Progenitor cell of endocrine pancreas (in vitro differentiated cells): ENCODE results near the gene PACS1. TPM values are rescaled to one million over a fixed set of nuclear protein-coding genes. Genes with fewer than 3 reads are reported as not detected.

Experiments
- DNase-seq: peaks from one replicate; pipeline ENCODE4 v3.0.0; 2021; ENCODE audit warnings: low spot score; ENCODE audit not compliant: unreplicated experiment
- H3K27ac Mint-ChIP-seq: 2 replicates; pipeline ENCODE4 v1.8.0; 2021; ENCODE audit warnings: mild to moderate bottlenecking, moderate library complexity, mixed read lengths
- H3K27me3 Mint-ChIP-seq: 2 replicates; pipeline ENCODE4 v1.8.0; 2021; ENCODE audit warnings: mixed read lengths
- H3K36me3 Mint-ChIP-seq: 2 replicates; pipeline ENCODE4 v1.8.0; 2022; ENCODE audit warnings: mixed read lengths; ENCODE audit not compliant: insufficient read depth
- H3K4me1 Mint-ChIP-seq: 2 replicates; pipeline ENCODE4 v1.8.0; 2021; ENCODE audit warnings: low read depth, mixed read lengths
- H3K4me3 Mint-ChIP-seq: 2 replicates; pipeline ENCODE4 v1.8.0; 2021; ENCODE audit warnings: low read depth, mild to moderate bottlenecking, moderate library complexity, mixed read lengths
- H3K9me3 Mint-ChIP-seq: 2 replicates; pipeline ENCODE4 v1.8.0; 2021; ENCODE audit warnings: low read depth, mixed read lengths
- total RNA-seq: library from RNA; stranded (reverse); gene quantifications from 2 replicates; pipeline ENCODE4 v1.2.1, GENCODE V29; 2021
- TF ChIP-seq, protein P1 (sequence below): fragments of 200-600 bp; sonication (generic); IDR thresholded peaks from one replicate; pipeline ENCODE4 v1.5.0; 2021; ENCODE audit warnings: antibody characterized with exemption, mild to moderate bottlenecking; ENCODE audit not compliant: unreplicated experiment

The PACS1 gene
- total RNA-seq, 1 donor from 2014 or later = 72.3 TPM

DNA sequence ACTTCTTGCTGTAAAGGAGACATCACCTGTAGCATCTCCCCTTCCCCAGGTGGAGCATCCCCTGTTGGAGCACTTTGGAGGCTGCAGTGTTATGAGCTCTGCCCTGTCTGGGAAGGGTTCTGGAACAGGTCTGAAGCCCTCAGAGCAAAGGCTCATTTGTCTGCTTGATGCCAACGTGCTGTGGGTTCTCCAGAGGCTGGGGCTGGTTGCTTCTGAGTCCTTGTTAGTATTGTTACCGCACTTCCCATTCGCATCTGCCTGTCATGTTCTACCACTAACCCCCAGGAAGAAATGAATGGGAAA, 73.1 kb downstream of the PACS1 start:
- Mint-ChIP-seq H3K27ac (peak overlapping the region; percentile 53), H3K4me3 (no peak overlapping the region), H3K27me3 (no peaks in the 10 kb centered on the region), H3K36me3 (peaks cover 8% of the 10 kb centered on the region), H3K4me1 (peaks cover 37% of the 10 kb centered on the region), H3K9me3 (peaks cover 7% of the 10 kb centered on the region)
- no peak for DNase-seq
- TF ChIP-seq, protein P1, sequence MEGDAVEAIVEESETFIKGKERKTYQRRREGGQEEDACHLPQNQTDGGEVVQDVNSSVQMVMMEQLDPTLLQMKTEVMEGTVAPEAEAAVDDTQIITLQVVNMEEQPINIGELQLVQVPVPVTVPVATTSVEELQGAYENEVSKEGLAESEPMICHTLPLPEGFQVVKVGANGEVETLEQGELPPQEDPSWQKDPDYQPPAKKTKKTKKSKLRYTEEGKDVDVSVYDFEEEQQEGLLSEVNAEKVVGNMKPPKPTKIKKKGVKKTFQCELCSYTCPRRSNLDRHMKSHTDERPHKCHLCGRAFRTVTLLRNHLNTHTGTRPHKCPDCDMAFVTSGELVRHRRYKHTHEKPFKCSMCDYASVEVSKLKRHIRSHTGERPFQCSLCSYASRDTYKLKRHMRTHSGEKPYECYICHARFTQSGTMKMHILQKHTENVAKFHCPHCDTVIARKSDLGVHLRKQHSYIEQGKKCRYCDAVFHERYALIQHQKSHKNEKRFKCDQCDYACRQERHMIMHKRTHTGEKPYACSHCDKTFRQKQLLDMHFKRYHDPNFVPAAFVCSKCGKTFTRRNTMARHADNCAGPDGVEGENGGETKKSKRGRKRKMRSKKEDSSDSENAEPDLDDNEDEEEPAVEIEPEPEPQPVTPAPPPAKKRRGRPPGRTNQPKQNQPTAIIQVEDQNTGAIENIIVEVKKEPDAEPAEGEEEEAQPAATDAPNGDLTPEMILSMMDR = no peak

GRCh38 chr11:66143996-66144678, 74.1 kb downstream of the PACS1 start:
- no peak for DNase-seq
- H3K4me3 Mint-ChIP-seq = no peak overlapping the region
- TF ChIP-seq, protein P1 = no peak
- peaks cover 37% of the 10 kb centered on the region for H3K4me1 Mint-ChIP-seq
- H3K27me3 Mint-ChIP-seq = no peaks in the 10 kb centered on the region
- peaks cover 7% of the 10 kb centered on the region for H3K9me3 Mint-ChIP-seq
- H3K27ac Mint-ChIP-seq = peak overlapping the region; percentile 78
- H3K36me3 Mint-ChIP-seq = peaks cover 8% of the 10 kb centered on the region

DNA sequence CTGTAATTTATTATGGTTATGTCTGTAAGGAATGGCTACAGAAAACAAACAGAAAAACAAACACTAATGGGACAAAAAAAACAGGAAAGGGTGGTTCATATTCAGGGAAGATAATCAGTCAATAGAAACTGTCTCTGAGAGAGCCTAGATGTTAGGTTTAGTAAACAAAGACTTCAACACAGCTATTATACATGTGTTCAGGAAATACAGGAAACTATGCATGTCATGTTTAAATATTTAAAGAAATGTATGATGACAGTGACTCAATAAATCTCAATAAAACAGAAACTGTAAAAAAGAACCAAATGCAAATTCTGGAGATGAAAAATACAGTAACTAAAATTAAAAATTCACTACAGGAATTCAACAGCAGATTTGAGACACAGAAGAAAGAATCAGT, 76.0 kb downstream of the PACS1 start:
- TF ChIP-seq, protein P1 = no peak
- H3K4me3 Mint-ChIP-seq = no peak overlapping the region
- H3K4me1 Mint-ChIP-seq = peaks cover 37% of the 10 kb centered on the region
- peaks cover 7% of the 10 kb centered on the region for H3K9me3 Mint-ChIP-seq
- DNase-seq = no peak
- peaks cover 8% of the 10 kb centered on the region for H3K36me3 Mint-ChIP-seq
- peak overlapping the region; percentile 22 for H3K27ac Mint-ChIP-seq
- H3K27me3 Mint-ChIP-seq = no peaks in the 10 kb centered on the region

DNA sequence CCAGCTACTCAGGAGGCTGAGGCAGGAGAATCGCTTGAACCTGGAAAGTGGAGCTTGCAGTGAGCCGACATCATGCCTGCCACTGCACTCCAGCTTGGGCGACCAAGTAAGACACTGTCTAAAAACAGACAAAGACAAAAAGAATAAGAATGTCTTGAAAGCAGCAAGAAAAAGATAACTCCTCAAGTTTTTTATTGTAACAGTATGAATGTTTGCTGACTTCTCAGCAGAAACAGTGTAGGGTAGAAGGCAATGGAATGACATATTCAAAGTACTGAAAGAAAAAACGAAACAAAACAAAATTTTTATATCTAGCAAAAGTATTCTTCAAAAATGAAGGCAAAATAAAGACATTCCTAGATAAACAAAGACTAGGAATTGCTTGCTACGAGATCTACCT, 76.9 kb downstream of the PACS1 start:
- TF ChIP-seq, protein P1 = no peak
- peaks cover 8% of the 10 kb centered on the region for H3K36me3 Mint-ChIP-seq
- H3K27ac Mint-ChIP-seq = no peak overlapping the region
- H3K4me3 Mint-ChIP-seq = no peak overlapping the region
- peaks cover 37% of the 10 kb centered on the region for H3K4me1 Mint-ChIP-seq
- no peaks in the 10 kb centered on the region for H3K27me3 Mint-ChIP-seq
- no peak for DNase-seq
- peaks cover 7% of the 10 kb centered on the region for H3K9me3 Mint-ChIP-seq

DNA sequence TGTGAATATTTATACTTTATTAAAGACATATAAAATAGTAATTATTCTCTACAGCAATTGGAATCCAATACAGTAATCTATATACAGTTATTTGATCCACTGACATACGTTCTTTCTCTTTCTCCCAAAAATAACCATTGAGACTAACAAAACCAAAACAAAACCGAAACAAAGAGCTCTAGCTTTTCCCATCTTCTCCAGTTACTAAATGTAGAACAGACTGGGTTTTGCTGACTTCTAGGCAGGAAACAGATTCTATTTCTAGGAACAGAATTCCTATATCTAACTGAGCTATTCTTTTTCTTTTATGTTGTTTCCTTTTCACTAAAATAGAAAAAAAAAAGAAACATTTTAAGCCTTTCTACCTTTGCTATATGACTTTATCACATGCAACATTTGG, 80.1 kb downstream of the PACS1 start:
- Mint-ChIP-seq H3K27ac (no peak overlapping the region), H3K4me3 (no peak overlapping the region), H3K9me3 (peaks cover 14% of the 10 kb centered on the region), H3K36me3 (peaks cover 9% of the 10 kb centered on the region), H3K4me1 (peaks cover 9% of the 10 kb centered on the region), H3K27me3 (no peaks in the 10 kb centered on the region)
- TF ChIP-seq, protein P1 = no peak
- DNase-seq = no peak
